ENCODE results near the gene GAL3ST1. TPM values are rescaled to one million over a fixed set of nuclear protein-coding genes. Genes with fewer than 3 reads are reported as not detected.

GAL3ST1 gene
- total and polyA plus RNA-seq, 2 of the 8 experiments (the other 6 are each of a cell fraction or from before 2014, with no cell fraction given): 11.0 to 32.5 TPM

DNA sequence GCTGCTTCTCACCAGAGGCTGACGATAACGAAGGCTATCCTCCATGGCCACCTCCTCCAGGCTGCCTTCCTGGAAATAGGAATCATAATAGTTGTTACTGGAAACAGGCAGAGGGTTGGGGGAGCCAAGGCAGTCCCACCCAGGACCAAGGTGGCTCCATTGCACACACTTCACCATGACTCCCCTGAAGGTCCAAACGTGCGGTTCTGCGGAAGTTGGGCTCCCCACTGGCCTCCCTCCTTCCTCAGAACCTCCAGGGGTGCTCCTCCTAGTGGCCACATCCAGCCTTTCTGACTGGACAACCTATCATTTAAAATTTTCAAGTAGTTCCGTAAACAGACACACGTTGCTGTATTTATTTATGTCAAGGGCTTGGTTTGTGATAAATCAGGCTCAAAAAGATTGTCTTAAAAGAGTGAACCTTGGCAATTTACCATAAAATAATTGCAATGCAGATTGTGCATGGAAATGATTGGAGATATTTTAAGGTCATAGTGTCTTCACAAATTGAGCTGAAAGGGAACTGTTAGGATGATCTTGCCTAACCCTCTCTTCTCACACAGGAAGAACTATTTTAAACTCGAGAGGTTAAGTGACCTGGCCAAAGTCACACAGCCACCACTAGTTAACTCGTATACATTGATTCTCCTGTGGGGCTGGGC lies 31.1 kb upstream of the GAL3ST1 start:
- no peak overlapping the region for H2AK5ac ChIP-seq (ENCODE audit: low read depth, low read length)
- H4K8ac ChIP-seq (ENCODE audit: extremely low read depth, insufficient read depth, low read length): no peak overlapping the region
- no peak overlapping the region for H3K14ac ChIP-seq (ENCODE audit: insufficient read length)
- H3K4me1 ChIP-seq (replicated peaks in 1 of 4; ENCODE audit: control insufficient read depth in 3 of 4, insufficient read depth in 4 of 4, low read length in 3 of 4): peaks cover 3 to 31% (median 12%) of the 10 kb centered on the region in 4 experiments
- H3K79me1 ChIP-seq (ENCODE audit: low read depth, low read length): 0 out of 2 replicates have a peak, but pooled peaks cover 2% of the 10 kb centered on the region
- peaks cover 9% of the 10 kb centered on the region; the same call in 1 of the 2 replicates for H3K23me2 ChIP-seq (ENCODE audit: low read depth, low read length)
- peak overlapping the region; percentile 75 for H3K4ac ChIP-seq (replicated peaks; ENCODE audit: insufficient read length, low read depth, low read length)
- H2BK15ac ChIP-seq (ENCODE audit: low read length): 0 out of 2 replicates have a peak overlapping the region, but pooled peaks have one; percentile 83
- H3K4me3 ChIP-seq (ENCODE audit: extremely low read depth in 1 of 4, insufficient read depth in 2 of 4, low read depth in 3 of 4, low read length in 4 of 4): peak overlapping the region; percentile 19 to 52 (median 22); a peak in 5 of 8 replicates
- POLR2A ChIA-PET (ENCODE audit: partially characterized antibody): interaction anchor here (0.8 to 3.5 kb wide), 10 partner anchors 9 to 479 kb away, joined by 3 to 16 read pairs (median 4); partner anchors contain the start of genes GAL3ST1, PES1 and SLC35E4
- peak overlapping the region; percentile 76; the same call in 1 of the 2 replicates for H2BK20ac ChIP-seq (ENCODE audit: low read length)
- peak overlapping the region; percentile 18; the same call in 1 of the 2 replicates for H2BK5ac ChIP-seq (ENCODE audit: low read depth, low read length)
- peak overlapping the region; percentile 12; the same call in 1 of the 2 replicates for H3K18ac ChIP-seq (ENCODE audit: extremely low read depth, low read length)
- no peaks in the 10 kb centered on the region for H4K20me1 ChIP-seq (replicated peaks in 1 of 2; ENCODE audit: control insufficient read depth in 1 of 2, insufficient read depth in 2 of 2, low read length in 2 of 2)
- peak overlapping the region; percentile 94 for H2BK120ac ChIP-seq (replicated peaks; ENCODE audit: low read depth, low read length)
- peak overlapping the region; percentile 71 for H4K91ac ChIP-seq (replicated peaks; ENCODE audit: insufficient read length, low read length)
- H2AFZ ChIP-seq (ENCODE audit: low read length): peak overlapping the region; percentile 69
- H3K4me2 ChIP-seq (ENCODE audit: insufficient read depth in 1 of 2, low read depth in 2 of 2, low read length in 2 of 2): peak overlapping the region; percentile 61 to 96
- H3K36me3 ChIP-seq (ENCODE audit: control insufficient read depth in 2 of 4, insufficient read depth in 4 of 4, low read length in 3 of 4): peaks cover 0 to 10% (median 6%) of the 10 kb centered on the region in 4 experiments; a peak in 4 of 8 replicates
- no peak overlapping the region for H3K23ac ChIP-seq (ENCODE audit: insufficient read length)
- peak overlapping the region in 1 of 4 experiments; percentile 9; a peak in 3 of 7 replicates for H3K9ac ChIP-seq (replicated peaks in 1 of 4; ENCODE audit: extremely low read depth in 1 of 4, low read depth in 3 of 4, low read length in 3 of 4)
- CTCF ChIA-PET (ENCODE audit: partially characterized antibody): interaction anchor here (0.8 to 7.0 kb wide), 26 partner anchors 8 to 181 kb away, joined by 3 to 52 read pairs (median 4); partner anchors contain the start of genes GAL3ST1, PES1 and SLC35E4
- peak overlapping the region; percentile 71 for H3K27ac ChIP-seq (ENCODE audit: low read depth, low read length)
- FAIRE-seq (peak; percentile 32), DNase-seq (ENCODE audit: low read depth in 1 of 2, low spot score in 2 of 2) (peak in 1 of 2 experiments; percentile 63)
- peak overlapping the region; percentile 89 for H4K5ac ChIP-seq (ENCODE audit: insufficient read length, low read depth, low read length)
- H3K9me3 ChIP-seq (ENCODE audit: insufficient read depth in 2 of 2, low read depth in 1 of 2, low read length in 1 of 2): no peaks in the 10 kb centered on the region
- peak overlapping the region; percentile 32 for H3K56ac ChIP-seq (replicated peaks; ENCODE audit: insufficient read length, low read depth, low read length)
- WGBS, 2 experiments (ENCODE audit: extremely low coverage in 1 of 2, insufficient coverage in 1 of 2, insufficient read length in 1 of 2, insufficient replicate concordance in 2 of 2, low coverage in 1 of 2, low lambda C conversion rate in 2 of 2, missing lambda C conversion rate in 1 of 2): 55% methylated on average over 9 of the region's 9 CpGs; no CpG with 5 or more reads in 1 of the 2 experiments
- peak overlapping the region; percentile 40 for H2BK12ac ChIP-seq (ENCODE audit: low read depth, low read length)
- H3K79me2 ChIP-seq (ENCODE audit: control insufficient read depth in 1 of 2, insufficient read depth in 2 of 2, low read length in 2 of 2): peaks cover 0 to 15% of the 10 kb centered on the region in 2 experiments; a peak in 2 of 4 replicates
- no peaks in the 10 kb centered on the region for H3K27me3 ChIP-seq (replicated peaks in 1 of 4; ENCODE audit: control insufficient read depth in 3 of 4, extremely low read depth in 1 of 4, insufficient read depth in 3 of 4, low read length in 3 of 4)
- peak; percentile 4 for TF ChIP-seq ASH2L (IDR thresholded peaks at IDR 0.05; ENCODE audit: low read length)
- no peak for TF ChIP-seq TCF12 (IDR thresholded peaks at IDR 0.05; ENCODE audit: low read depth, low read length)
- no peak for TF ChIP-seq CREB1 (IDR thresholded peaks at IDR 0.05)
- TF ChIP-seq KDM1A (IDR thresholded peaks at IDR 0.05; ENCODE audit: borderline replicate concordance, low read length): no peak
- TF ChIP-seq TAF1 (IDR thresholded peaks at IDR 0.05; ENCODE audit: low read depth, low read length): no peak
- no peak for TF ChIP-seq POU5F1 (IDR thresholded peaks at IDR 0.05; ENCODE audit: low read depth, low read length)
- no peak for TF ChIP-seq TBP (IDR thresholded peaks at IDR 0.05; ENCODE audit: low read depth, low read length)
- TF ChIP-seq POLR2A (IDR thresholded peaks at IDR 0.05; ENCODE audit: control extremely low read depth in 1 of 2, low read depth in 2 of 2, low read length in 2 of 2): no peak
- TF ChIP-seq CHD1 (IDR thresholded peaks at IDR 0.05; ENCODE audit: low read depth, low read length): no peak
- no peak for TF ChIP-seq RNF2 (IDR thresholded peaks at IDR 0.05; ENCODE audit: borderline replicate concordance, low read depth, low read length, missing control alignments, poor library complexity, severe bottlenecking)
- no peak for TF ChIP-seq CBX5 (IDR thresholded peaks at IDR 0.05; ENCODE audit: low read depth, low read length)
- no peak for TF ChIP-seq ZNF274 (IDR thresholded peaks at IDR 0.05; ENCODE audit: borderline replicate concordance, extremely low read depth, low read length)
- TF ChIP-seq BCL11A (IDR thresholded peaks at IDR 0.05; ENCODE audit: low read depth in 2 of 2, low read length in 2 of 2): no peak

Data from H1 (cell line).